Frontal cortex (tissue), 4 donors: ENCODE measurements around the gene TRIM52. TPM values are rescaled to one million over a fixed set of nuclear protein-coding genes. Genes with fewer than 3 reads are reported as not detected.
"Not testable (repeated sequence)": the region's sequence is repeated elsewhere in the genome, so short reads cannot be mapped to it uniquely, and the experiment has no call there.

Experiments used
- DNase-seq, 2 donors: peaks; one replicate each; pipeline ENCODE4 v3.0.0; 2012; ENCODE audit warnings: low spot score in 2 of 2
- FAIRE-seq: peaks from 2 replicates; lab custom pipeline; 2012; peaks lifted over from hg19 to GRCh38; lab: Jason Lieb, UNC
- total RNA-seq: library from RNA; depleted of rRNA; stranded (reverse); fragments of >200 nt; gene quantifications from one replicate; pipeline ENCODE4 v1.2.3, GENCODE V29; 2014
- donor health status: control.
- donor health status: control.
- donor health status: control.

The TRIM52 gene
- total RNA-seq, 1 donor from 2014 or later: 9.8 TPM

GRCh38 chr5:181219262-181220177, 41.4 kb downstream of the TRIM52 start:
- FAIRE-seq: no peak
- no peak for DNase-seq

GRCh38 chr5:181218795-181219124, 42.2 kb downstream of the TRIM52 start:
- no peak for FAIRE-seq
- DNase-seq: no peak

GRCh38 chr5:181217803-181218062, 43.2 kb downstream of the TRIM52 start:
- no peak for FAIRE-seq

GRCh38 chr5:181217111-181217802, 43.7 kb downstream of the TRIM52 start:
- DNase-seq: no peak
- no peak for FAIRE-seq

More at GRCh38 chr5:181217803-181218062, 43.2 kb downstream of the TRIM52 start:
- DNase-seq: no peak

GRCh38 chr5:181215997-181216989, 44.6 kb downstream of the TRIM52 start:
- FAIRE-seq: no peak
- no peak for DNase-seq

GRCh38 chr5:181214249-181214648, 46.7 kb downstream of the TRIM52 start:
- not testable (repeated sequence) for FAIRE-seq, DNase-seq

- no peak for FAIRE-seq
- no peak for DNase-seq
Measured at GRCh38 chr5:181212934-181213333, 48.0 kb downstream of the TRIM52 start.

GRCh38 chr5:181212080-181212479, 48.9 kb downstream of the TRIM52 start:
- DNase-seq: no peak
- FAIRE-seq: no peak

GRCh38 chr5:181211208-181211607, 49.7 kb downstream of the TRIM52 start:
- FAIRE-seq (no peak), DNase-seq (no peak)

GRCh38 chr5:181210698-181211097, 50.2 kb downstream of the TRIM52 start:
- FAIRE-seq, DNase-seq: not testable (repeated sequence)

- FAIRE-seq, DNase-seq: not testable (repeated sequence)
Measured at GRCh38 chr5:181210148-181210547, 50.8 kb downstream of the TRIM52 start.

GRCh38 chr5:181209006-181209405, 51.9 kb downstream of the TRIM52 start:
- not testable (repeated sequence) for DNase-seq, FAIRE-seq

GRCh38 chr5:181207960-181208253, 53.0 kb downstream of the TRIM52 start:
- no peak for DNase-seq

GRCh38 chr5:181207214-181207959, 53.6 kb downstream of the TRIM52 start:
- no peak for FAIRE-seq
- no peak for DNase-seq

More at GRCh38 chr5:181207960-181208253, 53.0 kb downstream of the TRIM52 start:
- FAIRE-seq: no peak

- DNase-seq: no peak
Measured at GRCh38 chr5:181205761-181206649, 54.9 kb downstream of the TRIM52 start.

More at GRCh38 chr5:181205761-181206649, 54.9 kb downstream of the TRIM52 start:
- no peak for FAIRE-seq
